GM12874 (cell line): ENCODE data around the gene LKAAEAR1.

ENCODE experiments used
- CTCF ChIP-seq: IDR thresholded peaks from 2 replicates; pipeline ENCODE4 v1.5.1; 2011; ENCODE audit warnings: low read depth, mild to moderate bottlenecking, control low read depth, low read length, moderate library complexity; ENCODE audit not compliant: insufficient read depth

LKAAEAR1 gene

GRCh38 chr20:64076061-64076997 is 7.9 kb downstream of the LKAAEAR1 start:
- TF ChIP-seq CTCF: no peak

GRCh38 chr20:64075556-64075955 is 8.6 kb downstream of the LKAAEAR1 start:
- no peak for TF ChIP-seq CTCF

GRCh38 chr20:64074963-64075362 is 9.2 kb downstream of the LKAAEAR1 start:
- no peak for TF ChIP-seq CTCF

GRCh38 chr20:64074184-64074789 is 9.9 kb downstream of the LKAAEAR1 start:
- no peak for TF ChIP-seq CTCF

- TF ChIP-seq CTCF: no peak
These were observed 10.6 kb downstream of the LKAAEAR1 start for GRCh38 chr20:64073476-64074183.

- TF ChIP-seq CTCF: no peak
These were observed 11.6 kb downstream of the LKAAEAR1 start for GRCh38 chr20:64072498-64073063.
